Liver (tissue), 3 donors: Measurements from ENCODE around the gene MTG1.

ENCODE experiments used
- CTCF ChIP-seq: fragments of 150-350 bp; IDR thresholded peaks from 2 replicates; pipeline ENCODE4 v1.5.1; 2017; ENCODE audit warnings: improper control_type of control experiment, low read depth, low read length; ENCODE audit not compliant: missing input control
- JUND ChIP-seq, 2 donors: IDR thresholded peaks; 2 replicates each; pipeline ENCODE4 v1.6.1; 2016; ENCODE audit warnings: antibody characterized with exemption in 2 of 2
- SP1 ChIP-seq: IDR thresholded peaks from 2 replicates; pipeline ENCODE4 v1.6.1; 2018; ENCODE audit warnings: antibody characterized with exemption, mild to moderate bottlenecking
- TF ChIP-seq, protein P1 (sequence below): IDR thresholded peaks from 2 replicates; pipeline ENCODE4 v1.6.1; 2016; ENCODE audit warnings: antibody characterized with exemption
- donor health status: healthy.
- donor health status: healthy.

DNA sequence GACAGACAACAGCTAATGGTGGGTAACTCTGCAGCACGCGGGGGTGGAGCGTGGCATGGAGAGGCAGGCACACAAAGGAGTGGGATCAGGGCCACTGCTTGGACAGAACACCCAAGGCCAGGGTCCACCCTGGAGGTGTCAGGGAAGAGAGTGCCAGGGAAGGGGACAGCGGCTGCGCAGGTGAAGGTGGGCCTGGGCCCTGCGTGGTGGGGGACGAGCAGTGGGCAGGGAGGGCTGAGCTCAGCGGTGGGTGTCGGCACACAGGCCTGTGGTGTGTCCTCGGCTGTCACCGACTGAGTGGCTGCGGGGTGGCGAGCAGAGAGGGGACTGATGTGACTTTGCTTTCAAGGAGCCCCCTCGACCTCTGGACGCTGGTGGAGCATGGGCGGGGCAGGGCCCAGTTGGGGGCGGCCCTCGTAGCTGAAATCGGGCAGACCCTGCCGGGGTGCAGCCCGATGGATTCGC is 51.3 kb downstream of the MTG1 start:
- TF ChIP-seq CTCF (no peak), SP1 (no peak), JUND (IDR thresholded peaks at IDR 0.05) (no peak)
- TF ChIP-seq, protein P1, sequence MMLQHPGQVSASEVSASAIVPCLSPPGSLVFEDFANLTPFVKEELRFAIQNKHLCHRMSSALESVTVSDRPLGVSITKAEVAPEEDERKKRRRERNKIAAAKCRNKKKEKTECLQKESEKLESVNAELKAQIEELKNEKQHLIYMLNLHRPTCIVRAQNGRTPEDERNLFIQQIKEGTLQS, result no peak
